Activated CD8-positive, alpha-beta memory T cell treated with anti-CD3 and anti-CD28 coated beads, Interleukin-2, amount 50 U/mL, for 1 hour (primary cell): ENCODE measurements around the gene HSD11B2.

ENCODE experiments used
- DNase-seq: peaks from one replicate; pipeline ENCODE4 v3.0.0-alpha.2; 2020; ENCODE audit errors: extremely low read depth

The HSD11B2 gene

GRCh38 chr16:67433131-67433719 lies 2.3 kb downstream of the HSD11B2 start:
- DNase-seq: no peak

DNA sequence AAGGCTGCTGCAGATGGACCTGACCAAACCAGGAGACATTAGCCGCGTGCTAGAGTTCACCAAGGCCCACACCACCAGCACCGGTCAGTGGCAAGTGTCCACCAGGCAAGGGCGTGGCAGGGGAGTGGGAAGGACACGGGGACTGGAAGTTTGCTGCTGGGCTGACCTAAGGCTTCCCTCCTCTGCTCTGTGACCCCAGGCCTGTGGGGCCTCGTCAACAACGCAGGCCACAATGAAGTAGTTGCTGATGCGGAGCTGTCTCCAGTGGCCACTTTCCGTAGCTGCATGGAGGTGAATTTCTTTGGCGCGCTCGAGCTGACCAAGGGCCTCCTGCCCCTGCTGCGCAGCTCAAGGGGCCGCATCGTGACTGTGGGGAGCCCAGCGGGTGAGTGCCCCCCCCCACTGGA lies 4.8 kb downstream of the HSD11B2 start:
- no peak for DNase-seq

GRCh38 chr16:67436640-67437193 lies 5.8 kb downstream of the HSD11B2 start:
- DNase-seq: no peak

- no peak for DNase-seq
Measured at GRCh38 chr16:67437513-67437912, 6.6 kb downstream of the HSD11B2 start.

- DNase-seq: no peak
Measured at GRCh38 chr16:67438098-67438791, 7.3 kb downstream of the HSD11B2 start.

DNA sequence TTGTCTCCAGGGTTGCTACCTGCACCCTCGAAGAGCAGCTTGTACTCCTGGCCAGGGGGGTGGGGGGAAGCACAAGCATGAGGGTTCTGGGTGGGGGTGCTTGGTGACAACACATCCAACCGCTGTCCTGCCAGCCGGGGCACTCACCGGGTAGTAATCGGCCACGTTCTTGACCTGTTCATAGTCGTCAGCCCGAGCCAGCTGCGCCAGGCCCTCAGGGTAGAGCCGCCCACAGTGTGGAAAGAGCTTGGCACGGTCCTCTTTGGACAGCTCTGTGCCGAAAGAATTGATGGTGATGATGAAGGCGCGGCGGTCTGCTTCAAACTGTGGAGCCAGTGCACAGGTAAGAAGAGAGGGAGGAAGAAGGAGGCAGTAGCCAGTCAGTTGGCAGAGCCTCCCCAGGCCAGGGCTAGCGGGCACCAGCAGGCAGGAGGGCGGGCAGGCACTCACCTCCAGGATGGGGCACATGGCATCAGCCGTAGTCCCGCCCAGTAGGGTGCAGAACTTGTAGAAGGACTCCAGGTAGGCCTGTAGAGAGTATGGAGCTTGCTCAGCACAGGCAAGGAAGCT lies 8.0 kb downstream of the HSD11B2 start:
- no peak for DNase-seq

DNA sequence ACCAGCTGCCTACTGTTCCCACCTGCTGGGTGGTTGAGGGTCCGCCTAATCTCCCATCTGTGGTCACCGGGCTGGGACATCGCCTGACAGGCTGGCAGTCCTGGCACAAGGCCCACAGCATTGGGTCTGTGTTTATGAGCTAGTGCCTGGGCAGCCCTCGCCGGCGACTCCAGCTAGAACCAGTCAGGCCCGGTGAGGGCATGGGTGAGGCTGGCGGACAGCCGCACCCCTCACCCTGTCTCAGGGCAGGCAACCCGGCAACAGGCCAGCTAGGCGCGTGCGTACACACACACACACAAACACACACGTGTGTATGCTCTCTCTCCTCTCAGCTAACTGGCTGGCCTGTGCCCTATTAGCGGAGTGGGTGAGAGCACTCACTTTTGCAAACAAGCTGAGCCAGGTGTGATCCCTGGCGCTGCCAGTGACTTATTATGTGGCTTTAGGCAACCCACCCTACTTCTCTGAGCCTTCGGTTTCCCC lies 10.4 kb downstream of the HSD11B2 start:
- no peak for DNase-seq

DNA sequence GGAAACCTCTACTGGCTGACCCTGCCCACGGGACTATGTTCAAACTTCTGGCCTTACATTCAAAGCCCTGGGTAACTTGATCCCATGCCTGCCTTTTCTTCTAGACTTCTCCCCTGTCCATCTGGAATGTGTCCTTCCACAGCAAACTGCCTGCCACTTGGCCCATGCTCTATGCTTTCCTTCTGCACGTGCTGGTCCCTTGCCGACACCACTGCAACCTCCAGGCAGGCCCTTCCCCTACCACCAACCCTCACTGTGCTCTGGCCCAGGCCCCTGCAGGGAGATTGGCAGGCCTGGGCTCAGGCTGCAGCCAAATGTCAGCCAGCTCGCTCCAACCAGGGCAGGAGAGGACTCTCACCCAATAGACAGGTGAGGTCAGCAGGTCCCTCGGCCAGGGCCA lies 11.0 kb downstream of the HSD11B2 start:
- DNase-seq: no peak

DNA sequence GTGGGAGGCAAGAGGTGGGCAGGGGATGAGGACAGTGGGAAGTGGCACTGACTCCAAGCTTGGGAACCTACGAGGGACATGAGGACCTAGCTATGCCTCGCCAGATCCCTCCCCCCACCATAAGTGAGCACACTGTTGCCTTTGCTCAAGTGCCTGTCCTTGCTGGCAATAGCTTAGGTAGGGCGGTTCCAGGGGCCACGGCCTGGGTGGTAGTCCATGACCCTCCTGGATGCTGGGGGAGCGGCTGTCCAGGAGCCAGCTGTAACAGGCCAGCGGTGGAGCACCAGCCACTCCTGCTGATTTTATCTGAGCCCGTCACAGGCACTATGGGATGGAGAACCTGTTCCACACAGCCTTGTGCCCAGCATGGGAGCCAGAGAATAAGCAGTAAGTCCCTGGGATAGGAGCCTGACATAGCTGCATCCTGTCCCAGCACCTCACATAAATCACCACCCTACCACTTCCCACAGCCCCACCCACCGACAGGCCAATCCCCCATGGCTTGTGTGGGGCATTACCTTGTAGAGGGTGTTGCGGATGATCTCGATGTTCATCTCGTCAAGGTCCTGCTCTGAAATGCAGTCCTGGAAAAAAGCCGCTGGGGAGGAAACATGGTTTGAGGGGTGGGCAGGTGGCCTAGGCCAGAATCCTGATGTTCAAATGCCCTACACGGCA lies 11.8 kb downstream of the HSD11B2 start:
- DNase-seq: no peak

GRCh38 chr16:67443265-67443664 lies 12.3 kb downstream of the HSD11B2 start:
- no peak for DNase-seq

- no peak for DNase-seq
Measured at GRCh38 chr16:67444259-67445125, 13.6 kb downstream of the HSD11B2 start.

DNA sequence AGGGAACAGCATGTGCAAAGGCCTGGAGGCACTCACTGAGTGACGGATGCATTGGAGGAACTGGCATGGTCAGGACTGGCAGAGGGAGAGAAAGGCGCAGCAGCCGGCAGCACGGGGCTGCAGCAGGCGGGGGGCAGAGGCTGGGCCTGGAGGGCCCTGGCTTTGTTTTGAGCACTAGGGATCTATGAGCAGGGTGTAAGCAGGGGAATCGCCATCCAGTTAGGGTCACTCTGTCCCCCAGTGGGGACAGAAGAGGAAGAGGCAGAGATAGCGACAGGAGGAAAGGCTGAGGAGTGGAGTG lies 14.2 kb downstream of the HSD11B2 start:
- DNase-seq: no peak

DNA sequence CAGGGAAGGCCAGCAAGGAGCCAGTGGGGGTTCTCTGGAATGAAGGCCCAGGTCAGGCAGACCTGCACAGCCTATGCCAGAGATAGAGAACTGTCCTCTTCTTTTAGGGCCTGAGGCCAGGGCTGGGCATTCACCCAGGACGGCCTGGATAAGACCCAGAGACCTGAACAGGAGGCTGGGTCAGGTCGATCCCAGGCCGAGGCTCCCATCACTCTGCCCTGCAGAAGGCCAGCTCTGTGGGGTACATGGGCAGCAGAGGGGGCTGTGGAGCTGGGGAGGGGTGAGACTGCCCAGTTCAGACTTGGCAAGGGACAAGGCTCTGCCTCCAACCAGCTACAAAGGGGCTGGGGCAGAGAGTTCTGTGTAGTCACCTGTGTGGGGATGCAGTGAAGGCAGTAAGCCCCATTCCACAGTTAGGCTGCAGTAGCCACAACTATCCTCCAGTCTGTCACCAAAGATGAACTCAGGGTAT lies 14.6 kb downstream of the HSD11B2 start:
- DNase-seq: no peak

DNA sequence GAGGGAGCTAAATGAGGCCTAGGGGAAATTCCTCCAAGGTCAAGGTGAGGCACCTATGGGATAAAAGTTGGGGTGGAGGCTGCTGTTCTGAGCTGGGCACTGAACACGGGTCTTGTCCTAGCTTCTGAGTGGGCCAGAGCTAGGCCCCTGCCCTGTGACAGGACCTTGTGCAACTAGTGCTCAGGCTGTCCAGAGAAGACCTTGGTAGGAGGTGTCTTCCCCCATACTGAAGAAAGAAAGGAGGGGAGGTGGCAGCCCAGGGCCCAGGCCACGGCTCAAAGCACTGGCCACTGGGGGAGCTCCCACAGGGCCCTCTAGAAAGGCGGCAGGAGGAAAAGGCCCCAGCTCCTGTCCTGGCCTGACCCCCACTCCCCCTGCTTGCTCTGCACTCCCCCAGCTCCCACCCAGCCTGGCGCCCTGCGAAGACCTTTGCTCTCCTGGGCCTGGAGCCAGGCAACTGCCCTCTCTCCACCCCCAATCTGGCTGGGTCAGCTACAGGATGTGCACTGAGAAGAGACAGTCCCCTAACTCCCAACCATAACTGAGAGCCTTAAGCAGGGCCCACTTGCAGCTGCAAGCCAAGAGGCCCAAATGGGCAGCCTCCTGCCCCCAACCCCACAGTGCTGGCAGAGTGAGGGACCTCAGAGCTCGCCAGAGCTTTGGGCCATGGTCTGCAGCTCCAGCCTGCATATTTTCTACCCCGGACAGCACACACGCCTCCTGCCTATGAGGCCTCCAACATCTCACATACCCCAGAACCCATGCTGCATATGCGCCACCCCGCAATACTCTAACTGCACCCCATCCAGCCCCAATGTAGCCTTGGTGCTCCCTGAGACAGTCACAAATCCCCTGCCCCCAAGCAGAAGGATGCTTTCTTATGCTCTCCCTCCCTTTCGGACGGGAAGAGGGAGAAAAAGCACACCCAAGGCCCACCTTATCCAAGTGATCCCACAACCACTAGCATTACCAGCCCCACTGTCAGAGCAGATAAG lies 15.3 kb downstream of the HSD11B2 start:
- no peak for DNase-seq

GRCh38 chr16:67446968-67447507 lies 16.1 kb downstream of the HSD11B2 start:
- DNase-seq: no peak

DNA sequence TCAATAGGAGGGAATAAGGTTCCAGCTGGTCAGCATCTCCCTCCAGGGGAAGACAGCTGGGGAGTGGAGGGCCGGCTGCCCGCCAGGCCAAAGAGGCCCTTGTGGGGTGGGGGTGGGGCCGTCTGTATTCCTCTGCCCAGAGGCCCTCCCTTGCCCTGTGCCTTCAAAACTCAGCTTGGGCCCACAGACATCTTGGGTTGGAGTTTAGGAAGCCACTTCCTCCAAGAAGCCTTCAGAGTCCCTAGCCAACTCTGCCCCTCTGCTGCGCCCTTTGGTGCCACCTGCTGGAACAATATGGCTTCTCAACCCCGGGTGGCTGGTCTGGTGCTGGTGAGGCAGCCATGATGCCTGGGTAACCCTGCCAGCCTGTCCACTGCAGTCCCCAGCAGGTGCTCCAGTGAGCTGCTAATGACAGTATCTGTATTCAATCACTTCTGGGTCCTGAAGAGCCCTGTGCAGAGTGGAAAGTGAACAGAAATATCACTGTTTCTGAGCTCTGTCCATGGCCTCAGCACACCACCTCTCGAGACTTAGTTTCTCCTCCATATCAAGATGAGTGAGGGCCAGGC lies 16.7 kb downstream of the HSD11B2 start:
- no peak for DNase-seq

GRCh38 chr16:67448580-67448979 lies 17.7 kb downstream of the HSD11B2 start:
- DNase-seq: no peak

DNA sequence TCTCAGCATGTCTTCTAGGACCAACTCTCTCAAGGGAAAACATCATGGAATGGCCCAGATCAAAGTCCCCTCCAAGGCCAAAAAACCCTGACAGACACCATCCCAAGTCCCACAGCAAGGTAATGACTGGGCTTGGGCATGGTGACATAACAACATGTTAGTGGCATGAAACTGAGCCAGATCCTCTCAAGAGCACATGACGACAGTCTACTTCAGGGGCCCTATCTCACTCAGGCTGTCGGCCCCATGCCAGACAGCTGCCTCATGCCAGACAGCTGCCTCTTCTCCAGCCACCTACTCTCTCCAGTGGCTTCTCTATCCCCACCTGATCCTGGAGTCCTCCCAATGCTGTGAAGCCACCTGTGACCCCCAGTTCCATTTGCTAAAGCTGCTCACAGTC lies 18.4 kb downstream of the HSD11B2 start:
- DNase-seq: no peak

GRCh38 chr16:67449739-67450138 lies 18.8 kb downstream of the HSD11B2 start:
- no peak for DNase-seq
